Muscle of leg (tissue), 11 donors: ENCODE measurements around the gene ADNP2. TPM values are rescaled to one million over a fixed set of nuclear protein-coding genes. Genes with fewer than 3 reads are reported as not detected.
"Not testable (repeated sequence)": the region's sequence is repeated elsewhere in the genome, so short reads cannot be mapped to it uniquely, and the experiment has no call there.

Experiments used
- DNase-seq: peaks from one replicate; pipeline ENCODE4 v3.0.0; 2013
- H3K27ac ChIP-seq: one replicate; pipeline ENCODE4 v1.5.1; 2013; ENCODE audit warnings: mild to moderate bottlenecking, low read length, control low read depth
- H3K27me3 ChIP-seq: one replicate; pipeline ENCODE4 v1.6.1; 2013; ENCODE audit warnings: low read length; ENCODE audit not compliant: control insufficient read depth, insufficient read depth
- H3K36me3 ChIP-seq: one replicate; pipeline ENCODE4 v1.6.1; 2013; ENCODE audit warnings: low read length; ENCODE audit not compliant: control insufficient read depth, insufficient read depth
- H3K4me1 ChIP-seq: one replicate; pipeline ENCODE4 v1.6.1; 2013; ENCODE audit warnings: low read length; ENCODE audit not compliant: control insufficient read depth, insufficient read depth
- H3K4me3 ChIP-seq: one replicate; pipeline ENCODE4 v1.5.1; 2013; ENCODE audit warnings: low read length, control low read depth
- H3K9me3 ChIP-seq: replicated peaks from 2 replicates; pipeline ENCODE4 v1.6.1; 2013; ENCODE audit warnings: low read depth, low read length; ENCODE audit not compliant: control insufficient read depth
- WGBS: methylation state at CpG from one replicate; pipeline ENCODE4 v1.1.5; 2013; ENCODE audit warnings: missing lambda C conversion rate; ENCODE audit not compliant: insufficient coverage; 5-methylcytosine and 5-hydroxymethylcytosine counted together
- polyA plus RNA-seq, 8 donors: library from polyadenylated mRNA; unstranded; fragments of 120-200 nt; gene quantifications; one replicate each; pipeline versions ENCODE4 v1.2.1 to v1.2.3, GENCODE V29; 2013; ENCODE audit warnings: inconsistent platforms in 1 of 8, low replicate concordance in 1 of 8; ENCODE audit not compliant: insufficient read length in 8 of 8, insufficient read depth in 1 of 8
- total RNA-seq: library from RNA; stranded (reverse); fragments of 120-200 nt; gene quantifications from one replicate; pipeline ENCODE4 v1.2.4, GENCODE V29; 2013

The ADNP2 gene
- total and polyA plus RNA-seq, 9 donors, result 7.7 to 12.9 (median 11.6) TPM

DNA sequence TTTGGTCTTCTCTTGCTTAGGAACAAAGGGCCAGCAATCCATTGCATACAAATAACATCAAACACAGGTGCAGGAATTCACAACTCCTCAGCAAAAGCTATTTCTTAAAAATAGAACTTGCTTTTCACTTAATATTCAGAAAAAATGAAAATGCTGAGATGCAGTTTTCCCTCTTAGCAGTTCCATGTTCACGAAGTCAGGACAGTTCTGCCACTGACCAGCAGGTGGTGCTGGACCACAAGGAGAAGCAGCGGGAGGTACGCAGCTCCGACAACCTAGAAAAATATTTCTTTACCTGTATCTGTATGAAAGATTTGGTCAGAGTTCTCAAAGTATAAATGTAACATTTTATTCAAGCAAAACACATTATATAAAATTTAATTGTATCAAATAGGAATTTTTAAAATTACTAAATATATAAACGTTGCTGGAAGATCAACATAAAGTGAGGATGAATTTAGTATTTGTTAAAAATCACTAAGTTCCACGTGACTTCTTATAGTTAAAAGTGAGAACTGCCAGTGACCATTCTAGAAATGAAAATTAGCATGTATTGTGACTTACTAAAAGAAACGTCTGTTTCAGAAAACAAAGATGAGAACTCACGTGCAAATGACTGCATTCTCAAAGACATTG, 48.8 kb downstream of the ADNP2 start:
- 84% methylated on average over 3 of the region's 8 CpGs for WGBS
- Histone ChIP-seq H3K27me3 (no peaks in the 10 kb centered on the region), H3K4me1 (no peaks in the 10 kb centered on the region), H3K9me3 (no peaks in the 10 kb centered on the region), H3K4me3 (no peak overlapping the region), H3K36me3 (no peaks in the 10 kb centered on the region), H3K27ac (no peak overlapping the region)
- DNase-seq, result peak; percentile 77

DNA sequence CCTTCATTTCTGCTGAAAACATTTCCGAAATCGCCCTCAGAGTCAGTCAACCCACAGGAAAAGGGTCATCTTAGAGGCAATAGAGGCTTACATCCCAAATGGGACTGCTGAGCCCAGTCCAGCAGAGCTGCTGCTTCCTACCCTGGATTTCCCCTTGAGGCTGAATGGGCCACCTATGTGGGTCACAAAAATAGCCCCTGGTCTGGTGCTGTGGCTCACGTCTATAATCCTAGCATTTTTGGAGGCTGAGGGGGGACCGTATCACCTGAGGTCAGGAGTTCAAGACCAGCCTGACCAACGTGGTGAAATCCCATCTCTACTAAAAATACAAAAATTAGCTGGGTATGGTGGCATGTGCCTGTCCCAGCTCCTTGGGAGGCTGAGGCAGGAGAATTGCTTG, 49.3 kb downstream of the ADNP2 start:
- Histone ChIP-seq H3K36me3 (no peaks in the 10 kb centered on the region), H3K27ac (no peak overlapping the region), H3K9me3 (no peaks in the 10 kb centered on the region), H3K4me1 (no peaks in the 10 kb centered on the region), H3K27me3 (no peaks in the 10 kb centered on the region), H3K4me3 (no peak overlapping the region)
- 60% methylated on average over 2 of the region's 5 CpGs for whole genome bisulfite sequencing
- no peak for DNase-seq

GRCh38 chr18:80159713-80160636, 50.9 kb downstream of the ADNP2 start:
- WGBS, result 54% methylated on average over 109 of the region's 109 CpGs
- Histone ChIP-seq H3K9me3 (peaks cover 5% of the 10 kb centered on the region), H3K4me1 (no peaks in the 10 kb centered on the region), H3K27me3 (no peaks in the 10 kb centered on the region), H3K27ac (no peak overlapping the region), H3K4me3 (no peak overlapping the region), H3K36me3 (no peaks in the 10 kb centered on the region)
- DNase-seq, result no peak

DNA sequence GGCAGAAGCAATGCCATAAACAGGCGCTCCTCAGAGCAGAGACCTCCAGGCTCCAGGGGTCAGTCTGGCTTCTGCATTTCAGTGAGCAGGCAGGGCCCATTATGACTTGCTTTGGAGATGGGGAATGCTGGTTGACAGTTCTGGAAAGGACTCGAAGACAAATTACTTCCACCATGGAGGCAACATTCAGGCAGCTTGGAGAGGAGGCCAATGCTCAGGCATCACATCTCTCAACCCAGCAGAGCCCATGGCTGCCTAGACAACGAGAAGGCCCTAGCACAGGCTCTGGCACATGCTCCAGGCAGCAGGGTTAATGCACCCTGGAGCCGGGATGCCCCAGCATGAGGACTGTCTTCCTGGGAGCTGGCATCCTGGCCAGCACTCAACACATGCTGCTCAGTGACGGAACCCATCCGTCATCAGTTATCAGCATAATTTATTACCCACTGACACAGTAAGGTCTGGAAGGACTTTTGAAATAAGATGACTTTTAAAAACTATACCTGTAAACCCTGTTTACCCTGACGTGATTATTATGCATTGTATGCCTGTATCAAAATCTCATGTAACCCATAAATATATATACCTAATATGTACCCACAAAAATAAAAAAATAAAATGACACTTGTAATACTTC, 52.8 kb downstream of the ADNP2 start:
- no peak for DNase-seq
- Histone ChIP-seq H3K9me3 (peaks cover 5% of the 10 kb centered on the region), H3K27me3 (no peaks in the 10 kb centered on the region), H3K36me3 (no peaks in the 10 kb centered on the region), H3K4me1 (no peaks in the 10 kb centered on the region), H3K27ac (no peak overlapping the region), H3K4me3 (no peak overlapping the region)
- 78% methylated on average over 3 of the region's 7 CpGs for WGBS

GRCh38 chr18:80163183-80163582, 54.1 kb downstream of the ADNP2 start:
- WGBS, result 97% methylated on average over 6 of the region's 7 CpGs
- Histone ChIP-seq H3K9me3 (peaks cover 5% of the 10 kb centered on the region), H3K4me1 (no peaks in the 10 kb centered on the region), H3K27ac (no peak overlapping the region), H3K27me3 (no peaks in the 10 kb centered on the region), H3K4me3 (no peak overlapping the region), H3K36me3 (no peaks in the 10 kb centered on the region)
- no peak for DNase-seq

GRCh38 chr18:80164727-80165355, 55.8 kb downstream of the ADNP2 start:
- not testable (repeated sequence) for H3K27me3 ChIP-seq, H3K9me3 ChIP-seq, H3K4me3 ChIP-seq, DNase-seq, H3K27ac ChIP-seq, H3K36me3 ChIP-seq, H3K4me1 ChIP-seq
- WGBS, result 91% methylated on average over 7 of the region's 9 CpGs

- Histone ChIP-seq H3K9me3 (peaks cover 5% of the 10 kb centered on the region), H3K4me3 (no peak overlapping the region), H3K4me1 (peaks cover 2% of the 10 kb centered on the region), H3K36me3 (no peaks in the 10 kb centered on the region), H3K27me3 (no peaks in the 10 kb centered on the region), H3K27ac (no peak overlapping the region)
- no peak for DNase-seq
- WGBS, result 90% methylated on average over 10 of the region's 10 CpGs
These were observed 57.2 kb downstream of the ADNP2 start for GRCh38 chr18:80166240-80166639.

GRCh38 chr18:80166725-80167124, 57.7 kb downstream of the ADNP2 start:
- peaks cover 5% of the 10 kb centered on the region for H3K9me3 ChIP-seq
- WGBS, result 75% methylated on average over 6 of the region's 6 CpGs
- H3K27me3 ChIP-seq, result no peaks in the 10 kb centered on the region
- no peak for DNase-seq
- no peak overlapping the region for H3K27ac ChIP-seq
- peaks cover 3% of the 10 kb centered on the region for H3K4me1 ChIP-seq
- no peak overlapping the region for H3K4me3 ChIP-seq
- no peaks in the 10 kb centered on the region for H3K36me3 ChIP-seq

DNA sequence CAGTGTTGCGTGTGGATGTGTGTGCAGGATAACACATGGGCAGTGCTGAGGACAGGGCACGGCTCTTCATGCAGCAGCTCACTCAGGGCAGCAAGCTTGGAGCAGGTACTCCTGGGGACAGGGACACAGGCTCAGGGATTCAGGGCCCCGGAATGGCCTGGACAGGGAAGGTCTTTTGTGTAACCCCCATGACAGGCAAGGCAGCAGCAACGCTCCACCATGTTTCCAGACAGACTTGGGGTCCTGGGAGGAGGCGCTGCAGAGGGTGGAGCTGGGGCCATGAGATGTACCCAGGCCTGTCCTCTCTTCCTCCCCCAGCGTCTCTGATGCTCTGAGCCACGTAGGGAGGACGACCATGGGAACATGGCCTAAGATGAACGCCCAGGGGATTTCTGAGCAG, 58.3 kb downstream of the ADNP2 start:
- no peak for DNase-seq
- Histone ChIP-seq H3K4me3 (no peak overlapping the region), H3K27ac (no peak overlapping the region), H3K36me3 (no peaks in the 10 kb centered on the region), H3K27me3 (no peaks in the 10 kb centered on the region), H3K9me3 (peaks cover 5% of the 10 kb centered on the region), H3K4me1 (peaks cover 3% of the 10 kb centered on the region)
- 81% methylated on average over 8 of the region's 9 CpGs for WGBS

GRCh38 chr18:80167931-80168330, 58.9 kb downstream of the ADNP2 start:
- Histone ChIP-seq H3K9me3 (peaks cover 5% of the 10 kb centered on the region), H3K27me3 (no peaks in the 10 kb centered on the region), H3K27ac (no peak overlapping the region), H3K4me1 (peaks cover 3% of the 10 kb centered on the region), H3K36me3 (no peaks in the 10 kb centered on the region), H3K4me3 (no peak overlapping the region)
- no peak for DNase-seq
- 47% methylated on average over 5 of the region's 13 CpGs for WGBS
